H1 (cell line): ENCODE measurements around the gene SYNRG. TPM values are rescaled to one million over a fixed set of nuclear protein-coding genes. Genes with fewer than 3 reads are reported as not detected.

Source experiments
- CTCF ChIA-PET: fragments of 300-600 bp; sonication (Branson Sonifier 250); formaldehyde crosslinking; loops from one replicate; lab custom pipeline; 2021; ENCODE audit not compliant: partially characterized antibody; lab: Charles Lee
- POLR2A ChIA-PET: fragments of 300-600 bp; sonication (Branson Sonifier 250); formaldehyde crosslinking; loops from one replicate; lab custom pipeline; 2021; ENCODE audit warnings: inconsistent platforms; ENCODE audit not compliant: partially characterized antibody; lab: Charles Lee
- DNase-seq, 2 experiments: peaks; one replicate each; pipeline versions ENCODE4 v3.0.0 to v3.0.0-alpha.2; 2010 to 2022; ENCODE audit warnings: low spot score in 2 of 2, low read depth in 1 of 2, mixed read lengths in 1 of 2
- FAIRE-seq: peaks from 2 replicates; lab custom pipeline; 2011; peaks lifted over from hg19 to GRCh38; lab: Jason Lieb, UNC
- H2AFZ ChIP-seq: 2 replicates; pipeline ENCODE4 v1.8.1; 2012; ENCODE audit warnings: low read length, inconsistent platforms
- H2AK5ac ChIP-seq: 2 replicates; pipeline ENCODE4 v1.6.1; 2013; ENCODE audit warnings: low read depth, low read length
- H2BK120ac ChIP-seq: replicated peaks from 2 replicates; pipeline ENCODE3; 2013; ENCODE audit warnings: low read depth, low read length, inconsistent platforms
- H2BK12ac ChIP-seq: 2 replicates; pipeline ENCODE4 v1.6.1; 2013; ENCODE audit warnings: low read depth, low read length
- H2BK15ac ChIP-seq: 2 replicates; pipeline ENCODE4 v1.6.1; 2013; ENCODE audit warnings: low read length
- H2BK20ac ChIP-seq: 2 replicates; pipeline ENCODE4 v1.6.1; 2013; ENCODE audit warnings: low read length
- H2BK5ac ChIP-seq: 2 replicates; pipeline ENCODE4 v1.6.1; 2013; ENCODE audit warnings: low read depth, low read length
- H3K14ac ChIP-seq: 2 replicates; pipeline ENCODE4 v1.6.1; 2013; ENCODE audit warnings: inconsistent platforms; ENCODE audit not compliant: insufficient read length
- H3K18ac ChIP-seq: 2 replicates; pipeline ENCODE4 v1.6.1; 2013; ENCODE audit warnings: low read length; ENCODE audit errors: extremely low read depth
- H3K23ac ChIP-seq: 2 replicates; pipeline ENCODE4 v1.6.1; 2013; ENCODE audit warnings: inconsistent platforms; ENCODE audit not compliant: insufficient read length
- H3K23me2 ChIP-seq: 2 replicates; pipeline ENCODE4 v1.6.1; 2013; ENCODE audit warnings: low read depth, low read length
- H3K27ac ChIP-seq: 2 replicates; pipeline ENCODE4 v1.6.1; 2011; ENCODE audit warnings: low read depth, low read length, inconsistent platforms
- H3K27me3 ChIP-seq, 4 experiments: replicated peaks in 1 of 4; 1 replicate in 1 of 4; 2 replicates in 3 of 4; pipeline versions ENCODE4 v1.6.1 to v1.8.1; 2011 to 2013; ENCODE audit warnings: low read length in 3 of 4, mild to moderate bottlenecking in 3 of 4, inconsistent platforms in 2 of 4, mixed read lengths in 2 of 4, moderate library complexity in 1 of 4; ENCODE audit not compliant: control insufficient read depth in 3 of 4, insufficient read depth in 3 of 4; ENCODE audit errors: extremely low read depth in 1 of 4
- H3K36me3 ChIP-seq, 4 experiments: 2 replicates each; pipeline versions ENCODE4 v1.6.1 to v1.8.1; 2011 to 2013; ENCODE audit warnings: mild to moderate bottlenecking in 4 of 4, low read length in 3 of 4, moderate library complexity in 2 of 4, control low read depth in 1 of 4, inconsistent platforms in 1 of 4; ENCODE audit not compliant: insufficient read depth in 4 of 4, control insufficient read depth in 2 of 4
- H3K4ac ChIP-seq: replicated peaks from 2 replicates; pipeline ENCODE3; 2013; ENCODE audit warnings: low read length, low read depth, mixed read lengths, inconsistent platforms; ENCODE audit not compliant: insufficient read length
- H3K4me1 ChIP-seq, 4 experiments: replicated peaks in 1 of 4; 1 replicate in 1 of 4; 2 replicates in 3 of 4; pipeline versions ENCODE4 v1.6.1 to v1.8.1; 2011 to 2013; ENCODE audit warnings: low read length in 3 of 4, inconsistent platforms in 2 of 4, mixed read lengths in 1 of 4; ENCODE audit not compliant: insufficient read depth in 4 of 4, control insufficient read depth in 3 of 4
- H3K4me2 ChIP-seq, 2 experiments: 2 replicates each; pipeline versions ENCODE4 v1.6.1 to v1.8.1; 2011 to 2013; ENCODE audit warnings: low read depth in 2 of 2, low read length in 2 of 2, control low read depth in 1 of 2, inconsistent platforms in 1 of 2, mild to moderate bottlenecking in 1 of 2; ENCODE audit not compliant: insufficient read depth in 1 of 2
- H3K4me3 ChIP-seq, 4 experiments: fragments of 200-600, 300-600 bp in 1 of 4; sonication (generic), shearing (Covaris generic), sonication (Bioruptor Twin) in 1 of 4; 2 replicates each; pipeline versions ENCODE4 v1.5.1 to v1.8.1; 2011 to 2016; ENCODE audit warnings: low read length in 4 of 4, low read depth in 3 of 4, control low read depth in 2 of 4, inconsistent platforms in 2 of 4, mild to moderate bottlenecking in 2 of 4, mixed read lengths in 1 of 4, moderate library complexity in 1 of 4; ENCODE audit not compliant: insufficient read depth in 2 of 4; ENCODE audit errors: extremely low read depth in 1 of 4
- H3K56ac ChIP-seq: replicated peaks from 2 replicates; pipeline ENCODE3; 2013; ENCODE audit warnings: low read depth, mild to moderate bottlenecking, mixed read lengths, low read length, inconsistent platforms; ENCODE audit not compliant: insufficient read length
- H3K79me1 ChIP-seq: 2 replicates; pipeline ENCODE4 v1.6.1; 2013; ENCODE audit warnings: low read depth, low read length, control low read depth
- H3K79me2 ChIP-seq, 2 experiments: 2 replicates each; pipeline versions ENCODE4 v1.6.1 to v1.8.1; 2012 to 2013; ENCODE audit warnings: low read length in 2 of 2, mild to moderate bottlenecking in 2 of 2, inconsistent platforms in 1 of 2; ENCODE audit not compliant: insufficient read depth in 2 of 2, control insufficient read depth in 1 of 2
- H3K9ac ChIP-seq, 4 experiments: replicated peaks in 1 of 4; 1 replicate in 1 of 4; 2 replicates in 3 of 4; pipeline versions ENCODE4 v1.6.1 to v1.8.1; 2011 to 2013; ENCODE audit warnings: low read depth in 3 of 4, low read length in 3 of 4, control low read depth in 2 of 4, mild to moderate bottlenecking in 2 of 4, moderate library complexity in 2 of 4, inconsistent platforms in 1 of 4; ENCODE audit errors: extremely low read depth in 1 of 4
- H3K9me3 ChIP-seq, 2 experiments: 2 replicates each; pipeline versions ENCODE4 v1.6.1 to v1.8.1; 2012 to 2013; ENCODE audit warnings: mild to moderate bottlenecking in 2 of 2, moderate library complexity in 2 of 2, control low read depth in 1 of 2, inconsistent platforms in 1 of 2, low read depth in 1 of 2, low read length in 1 of 2, mixed read lengths in 1 of 2; ENCODE audit not compliant: insufficient read depth in 2 of 2
- H4K20me1 ChIP-seq, 2 experiments: replicated peaks in 1 of 2; 2 replicates each; pipeline versions ENCODE3 to v1.8.1; 2011 to 2013; ENCODE audit warnings: inconsistent platforms in 2 of 2, low read length in 2 of 2, mild to moderate bottlenecking in 1 of 2; ENCODE audit not compliant: insufficient read depth in 2 of 2, control insufficient read depth in 1 of 2
- H4K5ac ChIP-seq: 2 replicates; pipeline ENCODE4 v1.6.1; 2013; ENCODE audit warnings: low read length, low read depth, mixed read lengths, inconsistent platforms; ENCODE audit not compliant: insufficient read length
- H4K8ac ChIP-seq: 2 replicates; pipeline ENCODE4 v1.8.0; 2013; ENCODE audit warnings: mild to moderate bottlenecking, moderate library complexity, low read length, inconsistent platforms; ENCODE audit not compliant: insufficient read depth; ENCODE audit errors: extremely low read depth
- H4K91ac ChIP-seq: replicated peaks from 2 replicates; pipeline ENCODE3; 2013; ENCODE audit warnings: low read length, mixed read lengths, inconsistent platforms; ENCODE audit not compliant: insufficient read length
- BRCA1 ChIP-seq: IDR thresholded peaks from 2 replicates; pipeline ENCODE4 v1.6.1; 2012; ENCODE audit warnings: low read depth, low read length, improper control_type of control experiment
- E2F6 ChIP-seq: IDR thresholded peaks from 2 replicates; pipeline ENCODE4 v1.6.1; 2012; ENCODE audit warnings: inconsistent platforms
- WGBS, 2 experiments: shearing (Covaris generic) in 1 of 2; methylation state at CpG; one replicate each; pipeline versions ENCODE4 v1.1.6 to v1.1.7; 2013 to 2015; ENCODE audit warnings: low lambda C conversion rate in 2 of 2, mixed read lengths in 2 of 2, inconsistent platforms in 1 of 2, low coverage in 1 of 2, missing lambda C conversion rate in 1 of 2; ENCODE audit not compliant: insufficient replicate concordance in 2 of 2, insufficient coverage in 1 of 2, insufficient read length in 1 of 2; ENCODE audit errors: extremely low coverage in 1 of 2, missing lambda C conversion rate in 1 of 2; 5-methylcytosine and 5-hydroxymethylcytosine counted together
- microRNA-seq, 2 experiments: library from miRNA; unstranded; fragments of <30 nt; microRNA quantifications; one replicate each; pipeline versions ENCODE4 to v1.2.0, GENCODE V29; 2016 to 2020; ENCODE audit warnings: borderline microRNAs expressed in 2 of 2, borderline number of aligned reads in 2 of 2, borderline replicate concordance in 1 of 2
- polyA plus RNA-seq, 7 experiments: library from polyadenylated mRNA; depleted of rRNA in 3 of 7; stranded (reverse) in 5 of 7; unstranded in 2 of 7; fragments of >200 nt in 5 of 7; fragments of 200-250 nt in 2 of 7; gene quantifications; 1 replicate in 5 of 7; 2 replicates in 1 of 7; 4 replicates in 1 of 7; pipeline versions ENCODE4 v1.2.1 to v1.2.3, GENCODE V29; 2011 to 2013; ENCODE audit warnings: missing spikeins in 2 of 7, mixed read lengths in 2 of 7
- small RNA-seq: library from polyadenylated mRNA; stranded (forward); fragments of <200 nt; extraction: miRNeasy Mini kit (QIAGEN cat#:217004); gene quantifications from one replicate; pipeline ENCODE3, GENCODE V24; 2013; ENCODE audit not compliant: insufficient read depth
- total RNA-seq: library from RNA; stranded (reverse); fragmentation: NEBNext Ultra II Directional; extraction: Animal tissue kit (Norgen Biotek cat#: 25700); gene quantifications from 2 replicates; pipeline ENCODE4 v1.2.1, GENCODE V29; 2021

The SYNRG gene
- total and polyA plus RNA-seq, 2 of the 8 experiments (the other 6 are each of a cell fraction or from before 2014, with no cell fraction given), result 7.7 to 31.7 TPM

- Histone ChIP-seq H3K4ac (no peak overlapping the region), H3K56ac (no peak overlapping the region), H4K8ac (no peak overlapping the region), H3K79me2 (no peaks in the 10 kb centered on the region), H4K20me1 (peaks cover 0 to 2% of the 10 kb centered on the region in 2 experiments), H3K23ac (no peak overlapping the region), H4K5ac (no peak overlapping the region), H3K79me1 (no peaks in the 10 kb centered on the region), H2BK12ac (no peak overlapping the region), H3K4me1 (no peaks in the 10 kb centered on the region), H3K18ac (no peak overlapping the region), H2AFZ (no peak overlapping the region), H3K4me3 (no peak overlapping the region)
- TF ChIP-seq E2F6 (no peak), BRCA1 (no peak)
- TF ChIP-seq, all 59 proteins: peak for 0
- FAIRE-seq, result no peak
- no peaks in the 10 kb centered on the region for H3K9me3 ChIP-seq
- ChIA-PET CTCF (interaction anchor here (2.1 kb wide), 1 partner anchor 26 kb away, joined by 8 read pairs; no protein-coding TSS in a partner anchor), POLR2A (interaction anchor here (0.8 kb wide), 1 partner anchor 24 kb away, joined by 3 read pairs; the partner anchor contains the start of gene DUSP14)
- H2BK20ac ChIP-seq, result no peak overlapping the region
- no peak overlapping the region for H3K9ac ChIP-seq
- H2BK120ac ChIP-seq, result no peak overlapping the region
- H3K27ac ChIP-seq, result no peak overlapping the region
- H2BK15ac ChIP-seq, result no peak overlapping the region
- H3K4me2 ChIP-seq, result no peak overlapping the region
- no peak for DNase-seq
- no peak overlapping the region for H2BK5ac ChIP-seq
- peaks cover 0 to 18% (median 5%) of the 10 kb centered on the region in 4 experiments; a peak in 4 of 8 replicates for H3K36me3 ChIP-seq
- no peaks in the 10 kb centered on the region for H3K27me3 ChIP-seq
- no peaks in the 10 kb centered on the region for H3K23me2 ChIP-seq
- no peak overlapping the region for H2AK5ac ChIP-seq
- 93% methylated on average over 7 of the region's 7 CpGs; no CpG with 5 or more reads in 1 of the 2 experiments for WGBS, 2 experiments
- H3K14ac ChIP-seq, result no peak overlapping the region
- no peak overlapping the region for H4K91ac ChIP-seq
Observed at GRCh38 chr17:37465069-37465616, 144.1 kb downstream of the SYNRG start.

Small RNA genes within 50 kb of the gene (microRNA-seq; reads per million reads assigned to microRNA genes)
- 0 reads per million in 2 experiments for gene MIR378J

Small RNA genes within 50 kb of the gene (small RNA-seq; reads per million reads assigned to genes)
- not detected for gene MIR378J

Other genes with a start within 250 kb of the SYNRG start
- not detected in 2 replicates for gene C17orf78, start 233.4 kb downstream of the SYNRG start, total RNA-seq
- not detected in 2 replicates for gene C17orf78, start 233.4 kb downstream of the SYNRG start, polyA plus RNA-seq (2011; rRNA removed)
- gene ACACA, start 202.6 kb downstream of the SYNRG start, total RNA-seq, result 160 and 171 TPM in 2 replicates
- gene ACACA, start 202.6 kb downstream of the SYNRG start, polyA plus RNA-seq (2011; rRNA removed), result 64.0 and 74.0 TPM in 2 replicates
- gene TADA2A, start 202.5 kb downstream of the SYNRG start, total RNA-seq, result 18.2 and 18.5 TPM in 2 replicates
- gene TADA2A, start 202.5 kb downstream of the SYNRG start, polyA plus RNA-seq (2011; rRNA removed), result 4.7 and 8.4 TPM in 2 replicates
- gene DUSP14, start 119.5 kb downstream of the SYNRG start, total RNA-seq, result 20.7 and 22.1 TPM in 2 replicates
- 35.2 and 37.9 TPM in 2 replicates for gene DUSP14, start 119.5 kb downstream of the SYNRG start, polyA plus RNA-seq (2011; rRNA removed)
- 45.9 and 47.4 TPM in 2 replicates for gene DDX52, start 34.0 kb upstream of the SYNRG start, total RNA-seq
- gene DDX52, start 34.0 kb upstream of the SYNRG start, polyA plus RNA-seq (2011; rRNA removed), result 7.4 and 10.0 TPM in 2 replicates
- 0.13 TPM in 1 of 2 replicates, not detected in the other for gene HNF1B, start 135.6 kb upstream of the SYNRG start, total RNA-seq
- gene HNF1B, start 135.6 kb upstream of the SYNRG start, polyA plus RNA-seq (2011; rRNA removed), result 0.28 and 0.30 TPM in 2 replicates